Measurements from ENCODE around the gene LTBP1. TPM values are rescaled to one million over a fixed set of nuclear protein-coding genes. Genes with fewer than 3 reads are reported as not detected.

LTBP1 gene
- total and polyA plus RNA-seq, 2 experiments from 2014 or later: 35.6 to 68.9 TPM

GRCh38 chr2:33448220-33448899 is 501.6 kb downstream of the LTBP1 start:
- H3K9me3 ChIP-seq (ENCODE audit: low read depth): peaks cover 5% of the 10 kb centered on the region
- no peaks in the 10 kb centered on the region for H3K27me3 ChIP-seq
- no peaks in the 10 kb centered on the region for H4K20me1 ChIP-seq (ENCODE audit: insufficient read depth, poor library complexity, severe bottlenecking)
- no peak overlapping the region for H3K4me2 ChIP-seq
- no peaks in the 10 kb centered on the region for H3K36me3 ChIP-seq (replicated peaks; ENCODE audit: insufficient read depth, low read depth)
- no peak for DNase-seq (ENCODE audit: low spot score)
- no peak overlapping the region for H3K4me3 ChIP-seq
- H2AFZ ChIP-seq: no peak overlapping the region
- H3K79me2 ChIP-seq: no peaks in the 10 kb centered on the region
- H3K9me2 ChIP-seq (replicated peaks; ENCODE audit: insufficient read depth): no peaks in the 10 kb centered on the region
- WGBS (ENCODE audit: low lambda C conversion rate, missing lambda C conversion rate): 88% methylated on average over 2 of the region's 2 CpGs
- no peaks in the 10 kb centered on the region for H3K4me1 ChIP-seq (ENCODE audit: insufficient read depth)
- TF ChIP-seq EZH2 (IDR thresholded peaks at IDR 0.05; ENCODE audit: borderline replicate concordance): no peak
- TF ChIP-seq, protein P1, sequence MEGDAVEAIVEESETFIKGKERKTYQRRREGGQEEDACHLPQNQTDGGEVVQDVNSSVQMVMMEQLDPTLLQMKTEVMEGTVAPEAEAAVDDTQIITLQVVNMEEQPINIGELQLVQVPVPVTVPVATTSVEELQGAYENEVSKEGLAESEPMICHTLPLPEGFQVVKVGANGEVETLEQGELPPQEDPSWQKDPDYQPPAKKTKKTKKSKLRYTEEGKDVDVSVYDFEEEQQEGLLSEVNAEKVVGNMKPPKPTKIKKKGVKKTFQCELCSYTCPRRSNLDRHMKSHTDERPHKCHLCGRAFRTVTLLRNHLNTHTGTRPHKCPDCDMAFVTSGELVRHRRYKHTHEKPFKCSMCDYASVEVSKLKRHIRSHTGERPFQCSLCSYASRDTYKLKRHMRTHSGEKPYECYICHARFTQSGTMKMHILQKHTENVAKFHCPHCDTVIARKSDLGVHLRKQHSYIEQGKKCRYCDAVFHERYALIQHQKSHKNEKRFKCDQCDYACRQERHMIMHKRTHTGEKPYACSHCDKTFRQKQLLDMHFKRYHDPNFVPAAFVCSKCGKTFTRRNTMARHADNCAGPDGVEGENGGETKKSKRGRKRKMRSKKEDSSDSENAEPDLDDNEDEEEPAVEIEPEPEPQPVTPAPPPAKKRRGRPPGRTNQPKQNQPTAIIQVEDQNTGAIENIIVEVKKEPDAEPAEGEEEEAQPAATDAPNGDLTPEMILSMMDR (IDR thresholded peaks at IDR 0.05; ENCODE audit: poor library complexity): no peak
- TF ChIP-seq EZH2phosphoT487 (IDR thresholded peaks at IDR 0.05; ENCODE audit: low read depth, severe bottlenecking, unreplicated experiment): no peak
- no peak overlapping the region for H3K27ac ChIP-seq

Small RNA genes within 50 kb of the gene (microRNA-seq; reads per million reads assigned to microRNA genes)
- not detected for gene MIR4430

Small RNA genes within 50 kb of the gene (small RNA-seq; reads per million reads assigned to genes)
- gene RF00019 (not detected), gene RNA5SP91 (not detected), gene RNA5SP92 (not detected)

Measured in hepatocyte (in vitro differentiated cells).